Tibial nerve (tissue), 4 donors: ENCODE data around the gene LOXHD1. TPM values are rescaled to one million over a fixed set of nuclear protein-coding genes. Genes with fewer than 3 reads are reported as not detected.

Experiments
- DNase-seq, 2 donors: peaks; one replicate each; pipeline ENCODE4 v3.0.0-alpha.2; 2019; ENCODE audit warnings: low spot score in 2 of 2
- H3K27ac ChIP-seq, 4 donors: fragments of 200-600 bp; sonication (generic) in 3 of 4; one replicate each; pipeline ENCODE4 v1.5.1; 2017 to 2019; ENCODE audit warnings: mild to moderate bottlenecking in 1 of 4
- H3K27me3 ChIP-seq, 2 donors: fragments of 200-600 bp; sonication (generic) in 1 of 2; one replicate each; pipeline versions ENCODE4 v1.5.1 to v1.6.0; 2017 to 2019
- H3K36me3 ChIP-seq, 3 donors: fragments of 200-600 bp; sonication (generic); one replicate each; pipeline ENCODE4 v1.5.1; 2018 to 2019
- H3K4me1 ChIP-seq, 4 donors: fragments of 200-600 bp; sonication (generic) in 3 of 4; one replicate each; pipeline ENCODE4 v1.5.1; 2017 to 2019
- H3K4me3 ChIP-seq, 4 donors: fragments of 200-600 bp; sonication (generic) in 3 of 4; one replicate each; pipeline ENCODE4 v1.5.1; 2017 to 2019; ENCODE audit warnings: mild to moderate bottlenecking in 1 of 4, moderate library complexity in 1 of 4
- H3K9me3 ChIP-seq, 4 donors: fragments of 200-600 bp; sonication (generic) in 3 of 4; one replicate each; pipeline ENCODE4 v1.5.1; 2017 to 2019
- CTCF ChIP-seq, 5 experiments: fragments of 200-600 bp in 3 of 5; fragments of 450-650 bp in 2 of 5; sonication (generic) in 3 of 5; IDR thresholded peaks; one replicate each; pipeline ENCODE4 v1.5.1; 2016 to 2019; ENCODE audit warnings: antibody characterized with exemption in 5 of 5, mild to moderate bottlenecking in 3 of 5, moderate library complexity in 2 of 5
- EP300 ChIP-seq, 2 donors: sonication (generic); formaldehyde crosslinking; IDR thresholded peaks; one replicate each; pipeline ENCODE4 v1.6.1; 2017; ENCODE audit warnings: antibody characterized with exemption in 2 of 2, mild to moderate bottlenecking in 1 of 2
- POLR2A ChIP-seq, 2 donors: fragments of 450-650 bp; IDR thresholded peaks; one replicate each; pipeline ENCODE4 v1.6.1; 2017; ENCODE audit warnings: antibody characterized with exemption in 2 of 2, mild to moderate bottlenecking in 2 of 2, moderate library complexity in 2 of 2
- WGBS, 2 donors: methylation state at CpG; one replicate each; pipeline ENCODE4 v1.1.5; 2018; 5-methylcytosine and 5-hydroxymethylcytosine counted together
- total RNA-seq, 4 donors: library from RNA; depleted of rRNA; stranded (reverse); fragments of >200 nt; gene quantifications; one replicate each; pipeline ENCODE4 v1.1.0, GENCODE V29; 2016

LOXHD1 gene
- total RNA-seq, 4 donors from 2014 or later, result under 0.01 to 0.44 (median 0.21) TPM; not detected in 1

- H3K36me3 ChIP-seq, result no peaks in the 10 kb centered on the region
- H3K4me3 ChIP-seq, result no peak overlapping the region
- H3K27me3 ChIP-seq, result no peaks in the 10 kb centered on the region
- 86 to 96% methylated on average over 15 to 16 of the region's 16 CpGs for WGBS, 2 donors
- no peak overlapping the region for H3K27ac ChIP-seq
- TF ChIP-seq CTCF (IDR thresholded peaks at IDR 0.05) (no peak), EP300 (IDR thresholded peaks at IDR 0.05) (no peak), POLR2A (IDR thresholded peaks at IDR 0.05) (no peak)
- H3K4me1 ChIP-seq, result peaks cover 0 to 3% (median 0%) of the 10 kb centered on the region in 4 donors
- H3K9me3 ChIP-seq, result no peaks in the 10 kb centered on the region
- DNase-seq, result no peak
These were observed 229.6 kb downstream of the LOXHD1 start for GRCh38 chr18:46427216-46427995.

Other genes with a start within 250 kb of the LOXHD1 start
- not detected for gene ST8SIA5, start 99.8 kb upstream of the LOXHD1 start, total RNA-seq